ENCODE results near the gene COL4A2. TPM values are rescaled to one million over a fixed set of nuclear protein-coding genes. Genes with fewer than 3 reads are reported as not detected.

The COL4A2 gene
- total RNA-seq, 2 experiments from 2014 or later: not detected

DNA sequence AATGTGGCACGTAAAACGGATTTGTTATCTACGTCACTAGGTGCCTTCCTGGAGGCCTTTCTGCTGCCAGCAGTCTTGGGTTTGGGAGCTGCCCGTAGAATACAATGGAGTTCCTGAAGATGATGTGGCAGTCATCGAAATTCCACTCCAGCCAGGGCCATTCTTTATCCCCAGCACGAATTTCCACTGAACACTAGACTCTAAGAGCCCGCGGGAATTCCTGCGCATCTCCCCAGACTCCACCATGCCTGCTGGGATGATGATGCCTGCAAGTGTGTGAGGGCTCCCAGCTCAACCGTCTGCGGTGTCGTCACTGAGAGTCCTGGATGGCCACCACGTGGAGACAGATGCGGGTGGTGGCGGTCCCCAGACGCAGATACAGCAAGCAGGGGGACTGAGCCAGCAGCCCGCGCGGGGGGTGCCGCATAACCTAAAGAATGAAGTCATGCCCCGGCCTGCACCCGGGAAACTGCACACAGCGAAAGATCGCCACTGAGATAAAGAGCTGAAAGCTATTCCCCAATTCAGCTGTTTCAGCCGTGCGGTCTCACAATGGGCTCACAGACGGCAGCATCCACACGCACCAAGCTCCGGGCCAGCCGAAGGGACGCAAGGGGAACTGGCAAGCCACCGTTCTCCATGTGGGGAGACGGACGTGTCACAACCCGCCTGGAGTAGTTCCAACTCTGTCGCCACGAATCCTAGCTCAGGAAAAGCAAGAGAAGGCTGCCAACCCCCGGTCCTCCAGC is 41.2 kb upstream of the COL4A2 start:
- no peak overlapping the region for H3K4me3 Mint-ChIP-seq
- CTCF ChIA-PET: no interaction called here
- H3K9me3 Mint-ChIP-seq: no peaks in the 10 kb centered on the region
- H3K27me3 Mint-ChIP-seq: peaks cover 14% of the 10 kb centered on the region
- no peaks in the 10 kb centered on the region for H3K4me1 Mint-ChIP-seq
- no peak for DNase-seq
- no peak overlapping the region for H3K27ac Mint-ChIP-seq
- H3K36me3 Mint-ChIP-seq (ENCODE audit: low read depth): no peaks in the 10 kb centered on the region
- POLR2A ChIA-PET: interaction anchor here (0.7 kb wide), 1 partner anchor 1306 kb away, joined by 4 read pairs; no protein-coding TSS in a partner anchor

DNA sequence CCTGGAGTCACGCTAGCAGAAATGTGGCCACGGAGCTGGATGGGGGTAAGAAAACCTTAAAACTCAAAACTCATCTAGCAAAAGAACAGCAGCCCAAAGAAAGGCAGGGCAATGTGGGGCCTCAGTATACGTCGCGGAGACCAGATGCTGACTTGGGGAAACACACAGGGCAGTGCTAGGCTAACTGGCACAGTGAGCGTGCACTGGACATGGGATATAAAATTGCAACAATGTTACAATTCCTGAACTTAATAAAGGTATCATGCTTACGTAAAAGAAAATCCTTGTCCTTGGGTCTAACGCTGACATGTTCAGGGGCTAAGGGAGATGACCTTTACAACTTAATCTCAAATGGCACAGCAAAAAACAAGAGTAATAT is 40.7 kb upstream of the COL4A2 start:
- Mint-ChIP-seq H3K36me3 (ENCODE audit: low read depth) (no peaks in the 10 kb centered on the region), H3K27me3 (peaks cover 14% of the 10 kb centered on the region), H3K9me3 (no peaks in the 10 kb centered on the region), H3K27ac (no peak overlapping the region), H3K4me3 (no peak overlapping the region), H3K4me1 (no peaks in the 10 kb centered on the region)
- CTCF ChIA-PET: no interaction called here
- no peak for DNase-seq
- POLR2A ChIA-PET: no interaction called here

DNA sequence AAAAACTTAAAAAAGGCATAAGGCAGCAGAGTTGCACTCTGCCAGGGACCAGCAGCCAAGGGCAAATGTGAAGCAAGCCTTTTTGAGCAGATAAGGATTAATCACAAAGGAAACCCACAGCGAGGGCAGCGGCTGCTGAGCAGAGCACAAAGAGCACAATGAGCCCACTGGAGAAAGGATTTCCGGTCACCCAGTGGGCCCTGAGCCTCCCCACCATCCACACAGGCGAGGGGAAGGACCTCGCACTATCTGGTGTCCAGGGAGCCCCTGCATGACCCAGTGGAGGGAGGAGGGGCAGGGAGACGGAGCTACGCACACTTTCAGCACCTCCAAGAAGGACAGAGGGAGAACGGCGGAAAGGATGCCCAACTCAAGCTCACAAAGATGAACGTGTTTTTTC is 40.1 kb upstream of the COL4A2 start:
- no peak for DNase-seq
- Mint-ChIP-seq H3K36me3 (ENCODE audit: low read depth) (no peaks in the 10 kb centered on the region), H3K9me3 (no peaks in the 10 kb centered on the region), H3K4me1 (no peaks in the 10 kb centered on the region), H3K4me3 (no peak overlapping the region), H3K27me3 (peaks cover 14% of the 10 kb centered on the region), H3K27ac (no peak overlapping the region)
- ChIA-PET POLR2A (interaction anchor here (0.6 kb wide), 1 partner anchor 91 kb away, joined by 3 read pairs; no protein-coding TSS in a partner anchor), CTCF (no interaction called here)

DNA sequence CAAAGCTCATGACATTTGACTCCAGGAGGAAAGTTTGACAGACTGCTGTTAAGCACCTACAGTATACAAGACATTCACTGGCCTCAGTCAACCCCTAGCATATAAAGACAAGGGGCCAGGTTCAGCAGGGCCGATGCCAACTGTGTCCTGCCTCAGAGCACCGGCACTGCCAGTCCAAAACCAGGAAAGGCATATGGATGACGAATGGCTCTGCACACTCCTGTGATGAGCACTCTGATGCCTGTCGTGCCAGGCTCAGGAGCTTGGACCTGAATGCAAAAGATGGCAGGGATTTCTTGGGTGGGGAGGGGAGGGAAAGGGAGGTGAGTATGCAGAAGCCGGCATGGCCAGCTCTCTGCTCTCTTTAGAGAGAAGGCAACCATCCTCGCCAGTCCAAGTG is 39.0 kb upstream of the COL4A2 start:
- Mint-ChIP-seq H3K9me3 (no peaks in the 10 kb centered on the region), H3K4me1 (no peaks in the 10 kb centered on the region), H3K27ac (no peak overlapping the region), H3K27me3 (peaks cover 14% of the 10 kb centered on the region), H3K4me3 (no peak overlapping the region), H3K36me3 (ENCODE audit: low read depth) (no peaks in the 10 kb centered on the region)
- CTCF ChIA-PET: interaction anchor here (1.5 kb wide), 1 partner anchor 10 kb away, joined by 3 read pairs; no protein-coding TSS in a partner anchor
- DNase-seq: no peak
- POLR2A ChIA-PET: no interaction called here

DNA sequence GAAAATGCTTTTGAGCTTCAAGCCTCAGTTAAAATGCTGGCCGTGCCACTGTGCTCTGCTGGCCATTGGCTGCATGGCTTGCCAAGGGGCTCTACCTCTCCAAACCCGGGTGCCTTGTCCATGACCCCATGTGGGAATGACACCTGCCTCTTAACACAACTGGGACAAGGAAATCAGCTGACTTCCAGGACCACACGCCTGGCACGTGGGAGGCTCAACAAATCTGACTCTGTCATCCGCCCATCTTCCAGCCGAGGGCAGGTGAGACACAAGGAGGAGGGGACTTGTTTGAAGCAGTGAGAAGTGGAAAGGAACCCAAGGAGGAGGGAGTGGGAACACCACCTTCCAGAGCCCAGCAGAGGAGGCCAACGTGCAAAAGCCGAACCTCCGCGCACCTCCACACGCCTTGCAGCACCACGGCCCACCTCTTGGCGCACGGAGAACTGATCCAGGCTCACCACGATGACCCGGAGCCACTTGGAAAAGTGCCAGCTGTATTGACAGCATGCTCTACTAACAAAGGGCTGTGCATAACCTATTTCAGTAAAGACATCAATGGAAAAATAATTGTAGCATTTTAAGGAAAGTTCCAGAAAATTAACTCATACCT is 38.4 kb upstream of the COL4A2 start:
- no peak overlapping the region for H3K4me3 Mint-ChIP-seq
- no peaks in the 10 kb centered on the region for H3K36me3 Mint-ChIP-seq (ENCODE audit: low read depth)
- H3K27ac Mint-ChIP-seq: no peak overlapping the region
- no peaks in the 10 kb centered on the region for H3K9me3 Mint-ChIP-seq
- peaks cover 14% of the 10 kb centered on the region for H3K27me3 Mint-ChIP-seq
- no peak for DNase-seq
- ChIA-PET POLR2A (no interaction called here), CTCF (interaction anchor here (1.5 kb wide), 1 partner anchor 9 kb away, joined by 3 read pairs; no protein-coding TSS in a partner anchor)
- H3K4me1 Mint-ChIP-seq: no peaks in the 10 kb centered on the region

DNA sequence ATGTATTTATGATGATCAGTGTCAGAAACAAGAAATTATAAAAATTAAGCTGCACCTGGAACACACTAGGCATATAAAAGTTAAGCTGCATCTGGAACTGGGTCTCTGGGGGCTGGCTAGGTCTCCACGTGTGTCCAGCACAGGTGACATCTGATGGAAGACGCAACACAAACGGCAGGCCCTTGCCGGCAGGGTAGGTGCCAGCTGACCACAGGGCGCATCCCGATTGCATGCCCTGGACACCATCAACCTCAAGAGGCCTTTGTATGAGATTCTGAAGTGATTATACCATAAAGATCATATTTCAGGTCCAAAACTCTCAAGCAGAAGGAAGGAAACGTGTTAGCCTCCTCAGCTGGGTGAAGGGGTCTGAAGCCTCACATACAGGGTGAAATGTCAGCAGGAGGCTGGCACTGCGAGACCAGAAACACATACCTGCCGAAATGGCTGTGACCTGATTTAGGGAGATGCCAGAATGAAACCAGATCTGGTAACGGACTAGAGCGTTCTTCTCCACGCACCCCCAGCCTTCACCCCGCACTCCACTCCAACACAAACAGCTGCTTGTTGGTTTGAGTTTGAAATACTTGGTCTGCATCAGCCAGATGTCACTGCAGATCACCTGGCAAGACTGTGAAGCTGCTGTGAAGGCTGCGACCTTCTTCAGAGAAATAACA is 37.4 kb upstream of the COL4A2 start:
- ChIA-PET CTCF (no interaction called here), POLR2A (no interaction called here)
- Mint-ChIP-seq H3K36me3 (ENCODE audit: low read depth) (no peaks in the 10 kb centered on the region), H3K4me3 (no peak overlapping the region), H3K27ac (no peak overlapping the region), H3K27me3 (peaks cover 14% of the 10 kb centered on the region), H3K9me3 (no peaks in the 10 kb centered on the region), H3K4me1 (no peaks in the 10 kb centered on the region)
- no peak for DNase-seq

DNA sequence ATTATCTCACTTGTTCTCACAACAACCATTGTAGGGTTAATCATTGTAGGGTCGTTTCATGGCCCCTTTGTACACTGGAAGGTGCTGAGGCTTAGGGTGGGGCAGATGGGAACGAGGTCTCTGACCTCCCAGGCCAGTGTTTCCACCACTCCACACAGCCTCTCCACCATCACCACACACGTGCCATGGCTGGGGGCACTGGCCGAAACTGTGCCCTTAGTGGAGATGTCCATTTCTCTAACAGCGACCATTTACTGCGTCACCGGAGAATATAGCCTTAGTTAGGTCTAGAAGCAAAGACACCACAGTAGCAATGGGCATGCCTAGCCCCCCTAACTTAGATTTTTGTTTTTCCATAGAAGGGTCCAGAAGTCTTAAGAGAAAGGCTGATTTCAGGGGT is 36.6 kb upstream of the COL4A2 start:
- Mint-ChIP-seq H3K27ac (no peak overlapping the region), H3K4me3 (no peak overlapping the region), H3K27me3 (peaks cover 10% of the 10 kb centered on the region), H3K4me1 (no peaks in the 10 kb centered on the region), H3K36me3 (ENCODE audit: low read depth) (no peaks in the 10 kb centered on the region), H3K9me3 (no peaks in the 10 kb centered on the region)
- CTCF ChIA-PET: no interaction called here
- POLR2A ChIA-PET: no interaction called here
- no peak for DNase-seq

DNA sequence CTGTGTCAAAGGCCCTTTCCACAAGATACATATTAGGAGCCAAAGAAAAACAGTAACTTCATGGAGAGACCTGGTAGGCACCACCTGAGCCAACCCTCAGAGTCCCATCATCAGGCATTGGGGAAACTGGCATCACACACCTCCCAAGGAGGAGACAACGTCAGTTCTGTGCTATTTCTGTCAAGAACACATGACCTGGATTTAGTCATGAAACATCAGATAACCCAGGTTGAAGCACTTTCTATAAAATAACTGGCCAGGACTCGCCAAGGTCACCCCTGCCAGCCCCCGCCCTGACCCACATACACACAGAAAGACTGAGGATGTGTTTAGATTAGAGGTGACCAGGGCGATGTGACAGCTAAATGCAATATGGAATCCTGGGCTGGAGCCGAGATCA is 35.8 kb upstream of the COL4A2 start:
- ChIA-PET POLR2A (no interaction called here), CTCF (no interaction called here)
- Mint-ChIP-seq H3K9me3 (no peaks in the 10 kb centered on the region), H3K4me3 (no peak overlapping the region), H3K27me3 (peaks cover 10% of the 10 kb centered on the region), H3K4me1 (no peaks in the 10 kb centered on the region), H3K36me3 (ENCODE audit: low read depth) (no peaks in the 10 kb centered on the region), H3K27ac (no peak overlapping the region)
- DNase-seq: no peak

DNA sequence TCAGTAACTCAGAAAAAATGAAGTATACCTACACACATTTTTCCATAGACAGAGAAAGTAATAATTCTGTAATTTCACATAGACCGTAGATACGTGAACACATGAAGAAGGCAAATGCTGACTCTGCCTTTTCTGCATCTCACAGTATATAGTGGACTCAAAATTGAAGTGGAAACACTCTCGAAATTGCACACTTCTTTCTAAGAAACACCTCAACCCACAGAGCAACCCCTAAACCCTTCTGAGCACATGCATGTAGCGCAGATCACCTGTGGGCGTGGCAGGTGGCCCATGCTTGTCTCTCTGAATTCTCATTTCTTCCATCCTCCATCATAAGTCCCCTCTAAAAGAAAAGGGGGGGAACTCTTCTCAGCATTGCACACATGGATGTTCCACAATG is 34.9 kb upstream of the COL4A2 start:
- Mint-ChIP-seq H3K27me3 (peaks cover 6% of the 10 kb centered on the region), H3K4me3 (no peak overlapping the region), H3K4me1 (no peaks in the 10 kb centered on the region), H3K9me3 (no peaks in the 10 kb centered on the region), H3K36me3 (ENCODE audit: low read depth) (no peaks in the 10 kb centered on the region), H3K27ac (no peak overlapping the region)
- ChIA-PET CTCF (no interaction called here), POLR2A (no interaction called here)
- DNase-seq: no peak

DNA sequence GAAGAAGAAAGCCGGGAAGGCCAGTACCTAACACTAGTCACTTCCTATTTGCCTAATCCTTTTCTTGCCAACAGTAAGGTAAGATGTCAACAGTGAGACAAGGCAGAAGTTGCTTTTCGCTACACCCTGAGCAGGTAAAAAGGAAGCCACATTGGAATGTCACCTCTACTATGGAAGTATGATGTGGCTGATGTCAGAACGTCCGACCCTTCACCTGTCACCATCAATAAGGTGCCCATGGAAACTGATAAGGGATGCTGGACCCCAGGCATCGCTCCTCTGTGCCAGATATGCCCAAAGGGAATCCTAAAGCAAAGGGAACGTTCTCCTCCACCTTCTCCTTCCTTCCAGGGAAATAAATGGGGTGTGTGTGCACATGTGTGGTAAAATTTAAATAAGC is 34.4 kb upstream of the COL4A2 start:
- Mint-ChIP-seq H3K27ac (no peak overlapping the region), H3K27me3 (peaks cover 6% of the 10 kb centered on the region), H3K9me3 (no peaks in the 10 kb centered on the region), H3K36me3 (ENCODE audit: low read depth) (no peaks in the 10 kb centered on the region), H3K4me3 (no peak overlapping the region), H3K4me1 (no peaks in the 10 kb centered on the region)
- POLR2A ChIA-PET: no interaction called here
- no peak for DNase-seq
- CTCF ChIA-PET: no interaction called here

DNA sequence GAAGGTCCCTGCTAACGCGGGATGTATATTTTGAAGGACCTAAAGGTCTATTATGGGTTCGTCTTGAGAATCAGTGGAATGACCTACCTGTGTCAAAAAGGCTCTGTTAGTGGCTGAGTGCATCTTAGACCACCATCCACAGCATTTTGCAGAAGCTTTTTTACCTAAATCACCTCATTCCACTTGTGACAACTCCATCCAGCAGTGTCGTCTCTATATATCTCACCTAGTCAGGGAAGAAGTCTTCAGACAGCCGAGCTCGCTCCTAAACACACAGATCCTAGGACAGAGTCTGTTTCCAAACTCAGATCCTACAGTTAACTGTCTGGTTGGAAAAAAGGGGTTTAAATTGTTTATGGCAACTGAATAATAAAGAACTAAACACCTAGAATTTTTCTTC is 33.8 kb upstream of the COL4A2 start:
- Mint-ChIP-seq H3K27me3 (peaks cover 6% of the 10 kb centered on the region), H3K4me1 (no peaks in the 10 kb centered on the region), H3K4me3 (no peak overlapping the region), H3K9me3 (no peaks in the 10 kb centered on the region), H3K27ac (no peak overlapping the region), H3K36me3 (ENCODE audit: low read depth) (no peaks in the 10 kb centered on the region)
- ChIA-PET CTCF (no interaction called here), POLR2A (no interaction called here)
- no peak for DNase-seq

DNA sequence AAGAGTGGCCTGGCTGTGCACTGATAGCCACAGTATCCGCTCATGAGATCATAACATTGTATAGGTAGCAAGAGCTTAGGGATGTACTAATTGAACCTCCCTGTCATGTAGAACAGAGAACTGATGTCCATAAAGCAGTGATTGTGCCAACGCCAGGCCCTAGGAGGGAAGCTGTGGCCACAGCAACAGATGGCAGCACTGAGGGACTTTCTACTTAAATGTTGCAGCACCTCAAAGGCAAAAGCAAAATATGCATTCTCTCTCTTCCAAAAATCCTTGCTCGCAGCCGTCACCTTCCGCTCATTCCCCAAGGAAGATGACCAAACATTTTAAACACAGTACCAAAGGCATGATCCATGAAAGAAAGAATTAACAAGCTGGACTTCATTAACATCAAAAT is 32.4 kb upstream of the COL4A2 start:
- Mint-ChIP-seq H3K36me3 (ENCODE audit: low read depth) (no peaks in the 10 kb centered on the region), H3K4me3 (no peak overlapping the region), H3K27me3 (peaks cover 8% of the 10 kb centered on the region), H3K4me1 (no peaks in the 10 kb centered on the region), H3K27ac (no peak overlapping the region), H3K9me3 (no peaks in the 10 kb centered on the region)
- no peak for DNase-seq
- CTCF ChIA-PET: interaction anchor here (0.5 to 0.6 kb wide), 2 partner anchors 71 to 1490 kb away, joined by 3 read pairs; no protein-coding TSS in a partner anchor
- POLR2A ChIA-PET: no interaction called here

DNA sequence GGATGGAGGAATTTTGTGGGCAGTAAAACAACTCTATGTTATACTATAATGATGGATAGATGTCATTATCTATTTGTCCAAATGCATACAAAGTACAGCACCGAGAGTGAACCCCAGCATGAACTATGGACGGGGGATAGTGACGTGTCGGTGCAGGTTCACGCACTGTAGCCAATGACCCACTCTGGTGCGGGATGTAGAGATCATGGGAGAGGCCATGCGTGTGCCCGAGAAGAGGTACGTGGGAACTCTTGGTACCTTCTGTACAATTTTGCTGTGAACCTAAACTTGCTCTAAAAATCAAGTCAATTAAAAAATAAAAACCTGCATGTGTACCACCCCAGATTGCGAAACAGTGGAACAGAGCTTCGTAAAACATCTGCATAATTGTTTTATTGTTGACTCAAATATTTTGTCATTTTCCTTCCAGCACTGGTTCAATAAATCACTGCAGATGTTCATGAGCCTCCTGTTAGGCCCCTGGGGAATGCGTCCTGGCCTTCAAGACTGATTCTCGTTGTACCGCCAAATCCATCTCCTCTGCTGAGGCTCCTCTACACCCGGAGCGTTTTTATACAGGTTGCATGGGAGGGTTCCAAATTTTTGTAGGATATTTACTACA is 31.0 kb upstream of the COL4A2 start:
- ChIA-PET POLR2A (no interaction called here), CTCF (no interaction called here)
- H3K4me3 Mint-ChIP-seq: no peak overlapping the region
- H3K4me1 Mint-ChIP-seq: no peaks in the 10 kb centered on the region
- no peak for DNase-seq
- H3K9me3 Mint-ChIP-seq: no peaks in the 10 kb centered on the region
- H3K36me3 Mint-ChIP-seq (ENCODE audit: low read depth): no peaks in the 10 kb centered on the region
- no peak overlapping the region for H3K27ac Mint-ChIP-seq
- H3K27me3 Mint-ChIP-seq: peaks cover 3% of the 10 kb centered on the region

All from activated CD4-positive, alpha-beta T cell treated with anti-CD3 and anti-CD28 coated beads, Interleukin-2, amount 10 ng/mL, durations not matched to agents 7 days and 5 days (primary cell).